Gastrocnemius medialis (tissue), 4 donors: Measurements from ENCODE around the gene ZNF516.

Experiments used
- POLR2A ChIP-seq, 2 donors: fragments of 450-650 bp; IDR thresholded peaks; one replicate each; pipeline ENCODE4 v1.6.1; 2017; ENCODE audit warnings: antibody characterized with exemption in 2 of 2, mild to moderate bottlenecking in 2 of 2, moderate library complexity in 2 of 2
- TF ChIP-seq, protein P1 (sequence below), 5 experiments: fragments of 450-650 bp in 3 of 5; fragments of 200-600 bp in 2 of 5; sonication (generic) in 2 of 5; IDR thresholded peaks in 4 of 5; conservative IDR thresholded peaks in 1 of 5; 1 replicate in 4 of 5; 2 replicates in 1 of 5; pipeline ENCODE4 v1.5.1; 2016 to 2019; ENCODE audit warnings: antibody characterized with exemption in 5 of 5, mild to moderate bottlenecking in 3 of 5, moderate library complexity in 3 of 5

DNA sequence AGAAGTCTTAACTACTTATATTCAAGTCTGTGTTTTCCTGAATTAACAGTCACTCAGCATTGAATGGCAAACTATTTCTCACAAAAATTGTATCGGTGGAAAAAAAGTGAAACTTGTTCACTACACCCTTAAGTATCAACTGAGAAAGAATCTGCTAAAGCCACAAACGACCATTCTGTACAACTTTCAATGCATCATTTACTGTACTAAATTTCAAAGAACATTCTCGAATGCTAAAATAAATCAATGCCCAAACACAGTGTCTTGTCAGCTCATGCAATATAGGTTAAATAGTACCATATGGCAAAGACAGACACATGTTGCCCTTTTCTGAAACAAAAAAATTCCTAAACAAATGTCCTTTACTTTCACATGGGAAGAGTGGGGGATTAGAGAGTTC lies 9.0 kb downstream of the ZNF516 start:
- TF ChIP-seq, protein P1, sequence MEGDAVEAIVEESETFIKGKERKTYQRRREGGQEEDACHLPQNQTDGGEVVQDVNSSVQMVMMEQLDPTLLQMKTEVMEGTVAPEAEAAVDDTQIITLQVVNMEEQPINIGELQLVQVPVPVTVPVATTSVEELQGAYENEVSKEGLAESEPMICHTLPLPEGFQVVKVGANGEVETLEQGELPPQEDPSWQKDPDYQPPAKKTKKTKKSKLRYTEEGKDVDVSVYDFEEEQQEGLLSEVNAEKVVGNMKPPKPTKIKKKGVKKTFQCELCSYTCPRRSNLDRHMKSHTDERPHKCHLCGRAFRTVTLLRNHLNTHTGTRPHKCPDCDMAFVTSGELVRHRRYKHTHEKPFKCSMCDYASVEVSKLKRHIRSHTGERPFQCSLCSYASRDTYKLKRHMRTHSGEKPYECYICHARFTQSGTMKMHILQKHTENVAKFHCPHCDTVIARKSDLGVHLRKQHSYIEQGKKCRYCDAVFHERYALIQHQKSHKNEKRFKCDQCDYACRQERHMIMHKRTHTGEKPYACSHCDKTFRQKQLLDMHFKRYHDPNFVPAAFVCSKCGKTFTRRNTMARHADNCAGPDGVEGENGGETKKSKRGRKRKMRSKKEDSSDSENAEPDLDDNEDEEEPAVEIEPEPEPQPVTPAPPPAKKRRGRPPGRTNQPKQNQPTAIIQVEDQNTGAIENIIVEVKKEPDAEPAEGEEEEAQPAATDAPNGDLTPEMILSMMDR (IDR thresholded peaks at IDR 0.05 in 4 of 5, conservative IDR thresholded peaks at IDR 0.05 in 1 of 5), result no peak
- no peak for TF ChIP-seq POLR2A (IDR thresholded peaks at IDR 0.05)
